Osteocyte (in vitro differentiated cells): Measurements from ENCODE around the gene NAIF1. TPM values are rescaled to one million over a fixed set of nuclear protein-coding genes. Genes with fewer than 3 reads are reported as not detected.
"Not testable (repeated sequence)": the region's sequence is repeated elsewhere in the genome, so short reads cannot be mapped to it uniquely, and the experiment has no call there.

Source experiments
- DNase-seq: peaks from one replicate; pipeline ENCODE4 v3.0.0; 2021; ENCODE audit warnings: mixed read lengths; ENCODE audit not compliant: unreplicated experiment; ENCODE audit errors: extremely low spot score
- H3K27ac Mint-ChIP-seq: one replicate; pipeline ENCODE4 v1.8.0; 2021; ENCODE audit warnings: mild to moderate bottlenecking, mixed read lengths; ENCODE audit not compliant: unreplicated experiment
- H3K27me3 Mint-ChIP-seq: one replicate; pipeline ENCODE4 v1.8.0; 2021; ENCODE audit warnings: mixed read lengths; ENCODE audit not compliant: unreplicated experiment
- H3K36me3 Mint-ChIP-seq: one replicate; pipeline ENCODE4 v1.8.0; 2021; ENCODE audit warnings: mixed read lengths; ENCODE audit not compliant: unreplicated experiment
- H3K4me1 Mint-ChIP-seq: one replicate; pipeline ENCODE4 v1.8.0; 2021; ENCODE audit warnings: mixed read lengths; ENCODE audit not compliant: unreplicated experiment
- H3K4me3 Mint-ChIP-seq: one replicate; pipeline ENCODE4 v1.8.0; 2021; ENCODE audit warnings: mild to moderate bottlenecking, moderate library complexity, mixed read lengths; ENCODE audit not compliant: unreplicated experiment
- H3K9me3 Mint-ChIP-seq: one replicate; pipeline ENCODE4 v1.8.0; 2021; ENCODE audit warnings: mixed read lengths; ENCODE audit not compliant: unreplicated experiment
- total RNA-seq: library from RNA; stranded (reverse); gene quantifications from 2 replicates; pipeline ENCODE4 v1.2.1, GENCODE V29; 2021
- TF ChIP-seq, protein P1 (sequence below): fragments of 200-600 bp; sonication (generic); IDR thresholded peaks from 2 replicates; pipeline ENCODE4 v1.5.0; 2021; ENCODE audit warnings: antibody characterized with exemption, mild to moderate bottlenecking, moderate library complexity

Gene NAIF1
- total RNA-seq, 1 donor from 2014 or later = 8.4 TPM

DNA sequence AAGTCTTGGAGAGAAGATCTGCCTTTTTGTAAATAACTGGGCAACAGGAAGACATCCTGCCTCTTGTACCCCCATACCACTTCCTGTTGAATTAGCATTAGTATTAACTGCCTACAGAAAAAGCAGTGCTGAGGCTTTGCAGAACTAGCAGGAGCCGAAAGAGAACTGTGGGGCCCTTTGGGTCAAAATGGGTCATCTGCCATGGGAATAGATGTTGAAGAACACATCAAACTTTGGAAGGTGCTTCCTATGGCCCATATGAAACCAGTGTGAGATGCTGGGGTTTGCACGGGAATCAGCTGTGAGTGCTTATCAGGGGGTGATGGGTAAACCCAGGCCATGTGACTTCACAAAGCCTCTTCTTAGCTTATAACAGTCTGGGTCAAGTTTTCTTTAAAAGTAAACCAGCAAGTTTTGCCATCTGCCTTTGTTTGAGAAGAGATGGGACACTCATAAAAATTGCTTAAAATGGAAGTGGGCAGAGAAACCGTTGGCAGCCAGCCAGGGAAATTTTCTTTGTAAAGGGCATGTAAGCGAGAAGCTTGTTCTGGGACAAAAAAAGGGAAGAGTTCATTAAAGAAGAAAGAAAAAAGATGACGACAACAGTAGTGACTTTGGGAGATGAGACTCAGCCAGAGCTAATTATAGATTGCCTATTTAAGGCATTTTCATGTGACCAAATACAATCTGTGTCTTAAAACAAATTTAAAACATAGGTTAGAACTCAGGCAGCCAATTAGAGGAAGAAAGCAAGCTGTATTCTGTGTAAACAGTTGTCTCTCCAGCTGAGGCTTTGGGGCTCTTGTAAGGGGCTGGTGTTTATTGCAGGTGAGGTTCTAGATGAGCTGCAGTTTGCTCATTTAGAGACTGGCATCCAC lies 5.3 kb upstream of the NAIF1 start:
- Mint-ChIP-seq H3K9me3 (no peaks in the 10 kb centered on the region), H3K4me1 (peaks cover 43% of the 10 kb centered on the region), H3K4me3 (peak overlapping the region; percentile 47), H3K27ac (peak overlapping the region; percentile 92), H3K27me3 (no peaks in the 10 kb centered on the region), H3K36me3 (no peaks in the 10 kb centered on the region)
- no peak for DNase-seq
- TF ChIP-seq, protein P1, sequence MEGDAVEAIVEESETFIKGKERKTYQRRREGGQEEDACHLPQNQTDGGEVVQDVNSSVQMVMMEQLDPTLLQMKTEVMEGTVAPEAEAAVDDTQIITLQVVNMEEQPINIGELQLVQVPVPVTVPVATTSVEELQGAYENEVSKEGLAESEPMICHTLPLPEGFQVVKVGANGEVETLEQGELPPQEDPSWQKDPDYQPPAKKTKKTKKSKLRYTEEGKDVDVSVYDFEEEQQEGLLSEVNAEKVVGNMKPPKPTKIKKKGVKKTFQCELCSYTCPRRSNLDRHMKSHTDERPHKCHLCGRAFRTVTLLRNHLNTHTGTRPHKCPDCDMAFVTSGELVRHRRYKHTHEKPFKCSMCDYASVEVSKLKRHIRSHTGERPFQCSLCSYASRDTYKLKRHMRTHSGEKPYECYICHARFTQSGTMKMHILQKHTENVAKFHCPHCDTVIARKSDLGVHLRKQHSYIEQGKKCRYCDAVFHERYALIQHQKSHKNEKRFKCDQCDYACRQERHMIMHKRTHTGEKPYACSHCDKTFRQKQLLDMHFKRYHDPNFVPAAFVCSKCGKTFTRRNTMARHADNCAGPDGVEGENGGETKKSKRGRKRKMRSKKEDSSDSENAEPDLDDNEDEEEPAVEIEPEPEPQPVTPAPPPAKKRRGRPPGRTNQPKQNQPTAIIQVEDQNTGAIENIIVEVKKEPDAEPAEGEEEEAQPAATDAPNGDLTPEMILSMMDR = no peak

DNA sequence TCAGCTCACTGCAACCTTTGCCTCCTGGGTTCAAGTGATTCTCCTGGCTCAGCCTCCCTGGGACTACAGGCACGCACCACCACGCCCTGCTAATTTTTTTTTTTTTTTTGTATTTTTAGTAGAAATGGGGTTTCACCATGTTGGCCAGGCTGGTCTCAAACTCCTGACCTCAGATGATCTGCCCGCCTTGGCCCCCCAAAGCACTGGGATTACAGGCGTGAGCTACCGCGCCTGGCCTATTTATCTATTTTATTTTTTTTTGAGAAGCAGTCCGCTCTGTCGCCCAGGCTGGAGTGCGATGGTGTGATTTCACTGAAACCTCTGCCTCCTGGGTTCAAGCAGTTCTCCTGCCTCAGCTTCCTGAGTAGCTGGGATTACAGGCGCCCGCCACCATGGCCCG lies 4.4 kb upstream of the NAIF1 start:
- not testable (repeated sequence) for H3K4me3 Mint-ChIP-seq, H3K27me3 Mint-ChIP-seq, DNase-seq, H3K36me3 Mint-ChIP-seq, H3K9me3 Mint-ChIP-seq
- Mint-ChIP-seq H3K4me1 (peaks cover 43% of the 10 kb centered on the region), H3K27ac (peak overlapping the region; percentile 92)

DNA sequence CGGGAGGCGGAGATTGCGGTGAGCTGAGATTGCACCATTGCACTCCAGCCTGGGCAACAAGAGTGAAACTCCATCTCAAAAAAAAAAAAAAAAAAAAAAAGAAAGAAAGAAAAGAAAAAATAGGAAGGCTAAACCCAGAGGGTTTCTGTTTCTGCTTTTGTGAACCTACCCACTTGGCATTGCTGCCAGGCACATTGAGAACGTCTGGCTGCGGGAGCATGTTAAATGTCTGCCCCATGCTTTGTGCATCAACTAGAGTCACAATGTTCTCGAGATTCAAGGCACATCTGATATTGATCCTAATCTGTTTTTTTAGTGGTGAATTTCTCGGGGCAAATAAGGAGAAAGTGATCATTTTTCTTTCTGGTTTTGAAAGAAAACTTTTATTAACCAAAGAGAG lies 3.8 kb upstream of the NAIF1 start:
- TF ChIP-seq, protein P1 = no peak
- peak overlapping the region; percentile 67 for H3K27ac Mint-ChIP-seq
- H3K4me3 Mint-ChIP-seq = no peak overlapping the region
- no peaks in the 10 kb centered on the region for H3K27me3 Mint-ChIP-seq
- H3K36me3 Mint-ChIP-seq = no peaks in the 10 kb centered on the region
- no peak for DNase-seq
- no peaks in the 10 kb centered on the region for H3K9me3 Mint-ChIP-seq
- H3K4me1 Mint-ChIP-seq = peaks cover 48% of the 10 kb centered on the region

DNA sequence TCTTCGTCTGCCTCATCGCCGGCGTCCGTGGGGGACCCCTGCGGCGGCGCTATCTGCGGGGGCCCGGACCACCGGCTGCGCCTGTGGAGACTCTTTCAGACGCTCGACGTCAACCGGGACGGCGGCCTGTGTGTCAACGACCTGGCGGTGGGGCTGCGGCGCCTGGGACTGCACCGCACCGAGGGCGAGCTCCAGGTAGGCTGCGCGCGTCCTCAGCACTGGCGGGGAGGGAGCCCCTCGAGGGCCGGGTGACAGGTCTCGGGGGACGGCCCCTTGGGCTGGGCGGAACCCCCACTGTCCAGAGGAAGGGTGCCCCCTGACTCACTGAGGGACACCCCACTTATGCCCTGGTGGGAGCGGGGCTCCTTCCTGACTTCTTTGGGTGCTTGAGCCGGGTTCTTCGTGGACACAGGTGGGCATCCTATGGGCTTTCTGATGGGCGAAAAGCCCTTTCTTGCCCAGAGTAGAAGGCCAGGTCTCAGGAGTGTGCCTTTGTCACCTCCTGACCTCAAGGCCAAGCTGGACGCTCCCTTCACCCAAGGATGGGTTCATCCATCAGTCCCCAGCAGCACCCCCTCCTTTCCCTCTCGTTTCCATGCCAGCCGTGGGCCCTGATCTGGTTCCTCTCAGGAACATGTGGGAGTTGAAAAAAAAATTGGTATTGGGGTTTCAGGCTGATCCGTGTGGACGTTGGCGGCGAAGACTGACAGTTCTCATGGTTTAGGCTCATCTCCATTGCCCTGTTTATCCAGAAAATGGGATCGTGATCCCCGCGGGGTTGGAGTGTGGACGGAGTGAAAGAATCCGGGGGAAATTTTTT lies 1.5 kb upstream of the NAIF1 start:
- Mint-ChIP-seq H3K4me3 (peak overlapping the region; percentile 84), H3K9me3 (no peaks in the 10 kb centered on the region), H3K27me3 (no peaks in the 10 kb centered on the region), H3K4me1 (peaks cover 46% of the 10 kb centered on the region), H3K27ac (peak overlapping the region; percentile 93), H3K36me3 (no peaks in the 10 kb centered on the region)
- TF ChIP-seq, protein P1 = no peak
- DNase-seq = no peak

DNA sequence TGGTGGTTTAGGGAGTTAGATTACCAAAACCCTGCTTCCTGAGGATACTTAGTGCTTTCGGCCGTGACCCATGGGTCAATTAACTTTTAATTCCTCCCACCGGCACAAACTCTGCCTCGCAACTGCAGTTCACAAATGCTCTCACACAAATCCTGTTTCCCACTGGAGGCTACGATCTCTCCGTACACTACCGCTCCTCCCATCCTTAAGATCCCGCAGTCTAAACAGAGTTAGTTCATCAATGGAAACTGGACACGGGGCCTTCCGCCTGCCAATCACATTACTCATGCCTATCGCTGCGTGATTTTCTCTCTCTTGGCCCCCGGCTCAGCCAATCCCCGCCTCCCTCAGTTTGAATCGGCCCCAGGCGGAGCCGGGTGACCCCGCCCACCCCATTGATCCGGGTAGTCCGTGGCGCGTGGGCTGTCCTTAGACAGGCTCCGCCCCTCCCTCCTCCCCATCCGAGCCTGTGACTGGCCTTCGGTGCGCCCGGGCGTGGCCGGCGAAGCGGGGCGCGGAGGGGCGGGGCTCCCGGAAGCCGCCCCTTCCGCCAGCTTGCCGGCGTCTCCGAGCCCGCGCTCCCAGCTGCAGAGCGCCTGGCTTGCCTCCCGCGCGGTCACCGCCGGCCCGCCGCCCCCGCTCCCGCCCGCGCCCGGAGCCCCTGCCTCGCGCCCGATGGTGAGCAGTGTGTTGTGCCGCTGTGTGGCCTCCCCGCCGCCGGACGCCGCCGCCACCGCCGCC lies 695 bp upstream of the NAIF1 start, which contains the start of gene SLC25A25:
TSS of gene SLC25A25 (plus strand) at position 588 of the 741 bp plus-strand sequence. CDS start at position 676, 88 bp downstream.
- Mint-ChIP-seq H3K4me3 (peak within 1 kb of the TSS; percentile 84), H3K9me3 (no peaks in the 10 kb centered on the region)

More for the DNA sequence above, 695 bp upstream of the NAIF1 start, which contains the start of gene SLC25A25:
- H3K36me3 Mint-ChIP-seq = peaks cover 3% of the 10 kb centered on the region
- TF ChIP-seq, protein P1 = no peak
- peak; percentile 100 for DNase-seq
- peaks cover 39% of the 10 kb centered on the region for H3K4me1 Mint-ChIP-seq
- H3K27me3 Mint-ChIP-seq = no peaks in the 10 kb centered on the region
- peak within 1 kb of the TSS; percentile 93 for H3K27ac Mint-ChIP-seq
